ENCODE data around the gene CRIP3. TPM values are rescaled to one million over a fixed set of nuclear protein-coding genes. Genes with fewer than 3 reads are reported as not detected.
A peak's percentile ranks its signal among the peaks of the same experiment; 100 is the strongest.

Gene CRIP3
- total RNA-seq (2012; rRNA removed) = not detected in 2 replicates
- not detected in 2 replicates for polyA plus RNA-seq (2012; rRNA removed)
- not detected in 2 replicates for polyA plus RNA-seq (2012; cell fraction: cytosol; rRNA removed)
- polyA plus RNA-seq (2012; cell fraction: nucleus; rRNA removed; ENCODE audit: low replicate concordance) = 0.13 and 0.55 TPM in 2 replicates
- Bru-seq, nascent RNA = not detected
- percentile 32 among the genes with signal in this experiment for BruChase-seq, experiment 1, labeled RNA remaining after a 6-hour chase
- BruChase-seq, experiment 2, labeled RNA remaining after a 2-hour chase = percentile 30 among the genes with signal in this experiment
- long read RNA-seq = 0 reads

- DNase-seq (no peak), ATAC-seq (ENCODE audit: low read depth) (peak; percentile 82)
- Histone ChIP-seq H3K4ac (ENCODE audit: low read depth, low read length) (no peak within 1 kb of the TSS), H2BK20ac (ENCODE audit: low read depth, low read length) (no peak within 1 kb of the TSS), H3K56ac (ENCODE audit: extremely low read depth, insufficient read depth, low read length) (no peak within 1 kb of the TSS), H3K9me1 (ENCODE audit: insufficient read depth, low read length) (no peaks in the 10 kb centered on the region), H3K36me3 (ENCODE audit: control insufficient read depth, insufficient read depth, low read length) (no peaks in the 10 kb centered on the region), H2AK5ac (ENCODE audit: low read depth, low read length) (no peak within 1 kb of the TSS), H4K20me1 (ENCODE audit: insufficient read depth, low read length) (no peaks in the 10 kb centered on the region; the same call in 1 of the 2 replicates), H2AK9ac (replicated peaks; ENCODE audit: low read depth, low read length, poor library complexity) (no peak within 1 kb of the TSS), H3K27ac (ENCODE audit: insufficient read depth, low read length) (no peak within 1 kb of the TSS), H3K4me3 (ENCODE audit: insufficient read depth, low read depth, low read length) (peak within 1 kb of the TSS; percentile 14; the same call in 1 of the 2 replicates), H3K27me3 (ENCODE audit: control insufficient read depth, insufficient read depth, low read length) (peaks cover 46% of the 10 kb centered on the region), H3K14ac (replicated peaks; ENCODE audit: low read depth, low read length) (no peak within 1 kb of the TSS), H3K9ac (ENCODE audit: low read depth, low read length) (no peak within 1 kb of the TSS), H3K4me1 (ENCODE audit: control insufficient read depth, insufficient read depth, low read length) (no peaks in the 10 kb centered on the region; the same call in 1 of the 2 replicates), H3K79me1 (ENCODE audit: low read depth in 1 of 2, low read length in 2 of 2) (no peaks in the 10 kb centered on the region), H4K5ac (ENCODE audit: low read depth, low read length) (no peak within 1 kb of the TSS), H4K91ac (ENCODE audit: insufficient read depth, low read depth, low read length) (no peak within 1 kb of the TSS), H4K8ac (ENCODE audit: low read depth in 2 of 2, low read length in 2 of 2) (no peak within 1 kb of the TSS), H3K9me3 (ENCODE audit: control insufficient read depth, insufficient read depth, low read length) (no peaks in the 10 kb centered on the region), H2BK5ac (ENCODE audit: low read depth, low read length, poor library complexity, severe bottlenecking) (no peak within 1 kb of the TSS), H2BK120ac (ENCODE audit: low read depth, low read length) (no peak within 1 kb of the TSS), H3K4me2 (ENCODE audit: low read depth, low read length) (peak within 1 kb of the TSS; percentile 68), H3K23ac (ENCODE audit: low read depth, low read length) (peak within 1 kb of the TSS; percentile 76; the same call in 1 of the 2 replicates), H2BK15ac (ENCODE audit: low read depth, low read length) (no peak within 1 kb of the TSS), H2AFZ (replicated peaks; ENCODE audit: low read length, poor library complexity) (peak within 1 kb of the TSS; percentile 82), H3K18ac (ENCODE audit: low read depth, low read length) (no peak within 1 kb of the TSS)
- ChIA-PET POLR2A (ENCODE audit: unreplicated experiment) (no interaction called here), CTCF (interaction anchor here (0.9 to 1.0 kb wide), 2 partner anchors 20 to 52 kb away, joined by 3 to 4 read pairs; no protein-coding TSS in a partner anchor)
- no TSS peak for BruUV-seq (replicated peaks)
- TF ChIP-seq CTCF (conservative IDR thresholded peaks at IDR 0.05; ENCODE audit: low read depth, low read length) (0 out of 2 replicates have a peak, but pooled peaks have one; percentile 15), NFE2L2 (IDR thresholded peaks at IDR 0.05; ENCODE audit: low read depth, low read length) (no peak), RFX5 (IDR thresholded peaks at IDR 0.05; ENCODE audit: low read depth, low read length) (no peak)
- intact Hi-C loops (cut with micrococcal nuclease) = no loop called here
- WGBS, 2 experiments (ENCODE audit: extremely low coverage in 2 of 2, insufficient read length in 1 of 2) = 16% methylated on average over 7 of the region's 39 CpGs; no CpG with 5 or more reads in 1 of the 2 experiments
- dilution Hi-C loops (cut with HindIII; ENCODE audit: low sequenced_read_pairs, unreplicated experiment) = no loop called here
- in situ Hi-C loops (cut with MboI; ENCODE audit: low sequenced_read_pairs) = no loop called here
Observed at GRCh38 chr6:43308101-43308989, at the start of gene CRIP3. CRIP3 (minus strand) TSS chr6:43308826; CDS start chr6:43308792, 34 bp downstream.

All from IMR-90 (cell line).